Nephron (organoid): Measurements from ENCODE around the gene TMEM88.

ENCODE experiments used
- H3K27ac Mint-ChIP-seq, 3 experiments: 2 replicates each; pipeline ENCODE4 v1.8.0; 2020; ENCODE audit warnings: mixed read lengths in 3 of 3, mild to moderate bottlenecking in 2 of 3, moderate library complexity in 1 of 3
- H3K27me3 Mint-ChIP-seq: 2 replicates; pipeline ENCODE4 v1.8.0; 2021; ENCODE audit warnings: low read depth, mild to moderate bottlenecking, moderate library complexity, mixed read lengths
- H3K36me3 Mint-ChIP-seq: 2 replicates; pipeline ENCODE4 v1.8.0; 2020; ENCODE audit warnings: low read depth, mixed read lengths
- H3K4me1 Mint-ChIP-seq: 2 replicates; pipeline ENCODE4 v1.8.0; 2020; ENCODE audit warnings: mixed read lengths
- H3K4me3 Mint-ChIP-seq, 3 experiments: 2 replicates each; pipeline ENCODE4 v1.8.0; 2020; ENCODE audit warnings: mild to moderate bottlenecking in 3 of 3, mixed read lengths in 3 of 3, moderate library complexity in 2 of 3
- H3K9me3 Mint-ChIP-seq: 2 replicates; pipeline ENCODE4 v1.8.0; 2020; ENCODE audit warnings: mixed read lengths
- TF ChIP-seq, protein P1 (sequence below), 3 experiments: fragments of 200-600 bp; sonication (generic); IDR thresholded peaks; one replicate each; pipeline ENCODE4 v1.5.0; 2021; ENCODE audit warnings: antibody characterized with exemption in 3 of 3; ENCODE audit not compliant: unreplicated experiment in 3 of 3

The TMEM88 gene

DNA sequence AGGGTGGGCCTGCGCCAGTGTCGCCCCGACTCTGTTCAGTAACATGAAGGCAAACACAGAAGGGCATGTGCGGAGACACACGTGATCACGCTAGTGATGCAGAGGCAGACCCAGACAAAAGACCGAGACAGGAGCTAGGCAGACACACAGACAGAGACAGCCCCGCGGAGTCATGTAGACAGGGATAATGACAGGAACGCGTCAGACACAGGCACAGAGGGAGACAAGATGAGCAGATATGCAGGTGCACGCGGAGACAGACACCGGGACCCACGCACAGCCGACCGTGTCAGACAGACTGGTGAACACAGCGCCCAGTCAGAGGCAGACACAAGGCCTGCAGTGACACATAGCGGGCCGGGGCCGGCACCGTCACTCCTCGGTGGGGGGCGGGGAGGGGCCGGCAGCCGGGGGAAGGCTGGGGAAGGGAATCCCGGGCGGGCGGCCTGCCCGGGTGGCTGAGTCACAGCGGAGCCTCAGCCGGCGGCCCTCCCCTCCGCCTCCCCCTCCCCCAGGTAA, 13.4 kb upstream of the TMEM88 start:
- TF ChIP-seq, protein P1, sequence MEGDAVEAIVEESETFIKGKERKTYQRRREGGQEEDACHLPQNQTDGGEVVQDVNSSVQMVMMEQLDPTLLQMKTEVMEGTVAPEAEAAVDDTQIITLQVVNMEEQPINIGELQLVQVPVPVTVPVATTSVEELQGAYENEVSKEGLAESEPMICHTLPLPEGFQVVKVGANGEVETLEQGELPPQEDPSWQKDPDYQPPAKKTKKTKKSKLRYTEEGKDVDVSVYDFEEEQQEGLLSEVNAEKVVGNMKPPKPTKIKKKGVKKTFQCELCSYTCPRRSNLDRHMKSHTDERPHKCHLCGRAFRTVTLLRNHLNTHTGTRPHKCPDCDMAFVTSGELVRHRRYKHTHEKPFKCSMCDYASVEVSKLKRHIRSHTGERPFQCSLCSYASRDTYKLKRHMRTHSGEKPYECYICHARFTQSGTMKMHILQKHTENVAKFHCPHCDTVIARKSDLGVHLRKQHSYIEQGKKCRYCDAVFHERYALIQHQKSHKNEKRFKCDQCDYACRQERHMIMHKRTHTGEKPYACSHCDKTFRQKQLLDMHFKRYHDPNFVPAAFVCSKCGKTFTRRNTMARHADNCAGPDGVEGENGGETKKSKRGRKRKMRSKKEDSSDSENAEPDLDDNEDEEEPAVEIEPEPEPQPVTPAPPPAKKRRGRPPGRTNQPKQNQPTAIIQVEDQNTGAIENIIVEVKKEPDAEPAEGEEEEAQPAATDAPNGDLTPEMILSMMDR (IDR thresholded peaks at IDR 0.05; ENCODE audit: unreplicated experiment in 3 of 3), result no peak
- peaks cover 50% of the 10 kb centered on the region for H3K4me1 Mint-ChIP-seq
- H3K4me3 Mint-ChIP-seq, result peak overlapping the region; percentile 94 to 97 (median 96)
- H3K27ac Mint-ChIP-seq, result peak overlapping the region; percentile 91 to 96 (median 95)
- H3K27me3 Mint-ChIP-seq, result no peaks in the 10 kb centered on the region
- peaks cover 11% of the 10 kb centered on the region for H3K36me3 Mint-ChIP-seq
- H3K9me3 Mint-ChIP-seq, result no peaks in the 10 kb centered on the region

DNA sequence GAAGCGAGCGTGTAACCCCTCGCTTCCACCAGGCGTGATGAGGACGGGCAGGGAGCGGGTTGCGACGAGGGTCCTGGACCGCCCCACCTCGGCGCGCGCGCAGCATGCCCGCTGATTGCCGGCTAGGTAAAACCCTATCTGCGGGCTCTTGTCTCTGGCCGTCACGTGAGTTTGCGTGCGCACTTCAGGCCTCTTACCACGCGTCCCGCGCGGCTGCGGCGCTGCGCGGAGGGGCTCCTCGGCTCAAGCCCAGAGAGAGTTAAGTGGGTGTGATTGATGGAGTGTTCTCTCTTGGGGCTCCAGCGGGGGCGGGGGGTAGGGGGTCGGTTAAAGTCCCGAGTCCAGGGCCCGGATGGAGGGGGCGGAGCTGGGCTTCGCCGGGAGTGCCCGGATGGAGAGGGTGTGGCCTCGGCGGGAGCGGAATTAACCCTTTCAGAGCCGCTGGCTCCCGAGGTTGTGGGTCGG, 12.9 kb upstream of the TMEM88 start:
- TF ChIP-seq, protein P1 (IDR thresholded peaks at IDR 0.05; ENCODE audit: unreplicated experiment in 3 of 3), result no peak
- H3K4me3 Mint-ChIP-seq, result peak overlapping the region; percentile 96 to 98 (median 97)
- no peaks in the 10 kb centered on the region for H3K9me3 Mint-ChIP-seq
- peaks cover 47% of the 10 kb centered on the region for H3K4me1 Mint-ChIP-seq
- H3K27me3 Mint-ChIP-seq, result no peaks in the 10 kb centered on the region
- peaks cover 16% of the 10 kb centered on the region for H3K36me3 Mint-ChIP-seq
- H3K27ac Mint-ChIP-seq, result peak overlapping the region; percentile 91 to 98 (median 98)

DNA sequence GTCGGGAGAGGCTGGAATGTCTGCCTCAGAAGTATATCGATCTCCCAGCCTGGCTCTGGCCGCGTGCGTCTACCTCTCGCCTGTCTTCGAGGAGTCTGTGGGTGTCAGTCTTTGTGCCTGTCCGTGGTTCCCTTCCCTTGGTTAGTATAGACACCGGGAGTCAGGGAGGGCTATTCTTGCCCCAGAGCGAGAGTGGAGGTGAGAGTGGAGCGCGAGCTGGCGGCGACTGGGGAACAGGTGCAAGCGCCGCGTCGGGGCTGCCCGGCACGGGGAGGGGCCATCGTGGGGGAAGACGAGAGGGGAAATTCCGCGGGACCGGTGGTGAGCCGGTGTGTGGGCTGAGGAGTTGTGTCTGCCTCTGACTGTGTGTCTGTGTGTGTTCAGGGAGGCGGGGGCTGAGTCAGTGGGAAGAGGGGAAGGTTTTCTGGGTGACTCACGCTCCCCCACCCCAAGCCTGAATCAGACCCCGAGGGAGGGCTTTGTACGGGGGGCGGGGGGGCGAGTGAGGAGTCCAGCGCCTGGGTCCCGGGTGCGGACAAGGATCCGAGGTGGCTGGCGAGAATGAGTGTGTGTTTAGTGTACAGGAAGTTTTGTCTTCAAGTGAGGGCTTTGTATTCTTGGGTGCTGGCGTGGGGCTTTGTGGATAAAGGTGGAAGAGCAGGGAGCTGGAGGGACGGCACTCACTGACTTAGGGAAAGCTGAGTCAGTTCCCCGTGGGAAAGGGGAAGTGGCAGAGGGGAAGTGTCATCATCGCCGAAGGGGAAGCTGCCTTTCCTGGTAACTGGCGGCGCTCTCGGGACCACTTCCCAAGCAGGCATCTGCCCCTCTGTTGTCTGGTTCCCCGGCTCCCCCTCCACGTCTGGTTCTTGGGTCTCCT, 12.2 kb upstream of the TMEM88 start:
- Mint-ChIP-seq H3K9me3 (no peaks in the 10 kb centered on the region), H3K4me3 (peak overlapping the region; percentile 96 to 98 (median 97)), H3K27me3 (no peaks in the 10 kb centered on the region), H3K4me1 (peaks cover 40% of the 10 kb centered on the region), H3K36me3 (peaks cover 18% of the 10 kb centered on the region), H3K27ac (peak overlapping the region; percentile 91 to 98 (median 98))
- TF ChIP-seq, protein P1 (IDR thresholded peaks at IDR 0.05; ENCODE audit: unreplicated experiment in 3 of 3), result no peak

DNA sequence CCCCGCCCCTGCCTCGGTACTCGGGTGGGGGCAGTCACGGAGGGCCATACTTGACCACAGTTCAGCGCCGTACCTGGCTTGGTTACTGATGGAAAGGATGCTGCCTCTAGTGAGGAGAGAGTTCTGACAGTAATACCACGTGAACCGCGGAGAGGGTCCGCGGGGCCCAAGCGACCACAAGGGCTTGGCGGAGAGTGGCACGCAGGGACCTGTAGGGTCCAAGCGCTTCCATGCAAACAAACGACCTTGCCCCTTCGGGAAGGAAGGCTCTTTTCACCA, 11.7 kb upstream of the TMEM88 start:
- H3K4me1 Mint-ChIP-seq, result peaks cover 37% of the 10 kb centered on the region
- TF ChIP-seq, protein P1 (IDR thresholded peaks at IDR 0.05; ENCODE audit: unreplicated experiment in 3 of 3), result no peak
- H3K36me3 Mint-ChIP-seq, result peaks cover 19% of the 10 kb centered on the region
- H3K27me3 Mint-ChIP-seq, result no peaks in the 10 kb centered on the region
- H3K9me3 Mint-ChIP-seq, result no peaks in the 10 kb centered on the region
- H3K4me3 Mint-ChIP-seq, result peak overlapping the region; percentile 96 to 98 (median 97)
- peak overlapping the region; percentile 91 to 98 (median 98) for H3K27ac Mint-ChIP-seq

DNA sequence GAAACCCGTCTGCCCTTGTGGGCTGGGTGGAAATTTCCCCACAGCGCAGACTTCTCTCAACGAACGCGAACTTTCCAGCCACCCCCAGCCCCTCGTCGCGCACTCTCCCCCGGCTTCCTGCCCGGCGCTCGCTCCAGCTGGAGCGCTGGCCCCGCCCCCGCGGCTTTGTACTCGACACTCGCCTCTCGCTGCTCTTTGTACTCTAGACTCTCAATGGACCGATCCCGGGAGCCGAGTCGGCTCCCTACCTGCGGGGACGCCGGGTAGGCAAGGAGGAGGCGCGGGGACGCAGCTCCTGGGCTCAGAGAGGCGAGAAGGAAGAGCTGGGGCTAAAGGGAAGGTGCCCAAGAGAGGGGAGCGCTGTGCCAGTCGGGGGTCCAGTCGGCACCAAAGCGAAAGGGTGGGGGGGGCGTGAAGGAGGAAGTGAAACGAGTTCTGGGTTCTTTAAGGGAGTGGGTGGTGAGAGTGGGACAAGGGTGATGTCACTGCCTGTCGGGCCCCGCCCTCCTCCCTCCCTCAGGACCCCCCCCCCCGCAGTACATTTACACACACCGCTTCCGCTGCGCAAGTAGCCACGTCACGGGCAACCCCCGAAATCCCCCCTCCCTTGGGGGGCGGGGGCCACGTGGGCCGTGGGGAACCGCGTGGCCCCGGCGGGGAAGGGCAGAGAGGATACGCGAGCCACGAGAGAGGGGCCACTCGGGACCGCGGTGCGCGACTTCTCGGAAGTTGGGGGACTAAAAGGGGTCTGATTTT, 11.2 kb upstream of the TMEM88 start:
- peaks cover 32% of the 10 kb centered on the region for H3K4me1 Mint-ChIP-seq
- H3K27me3 Mint-ChIP-seq, result no peaks in the 10 kb centered on the region
- TF ChIP-seq, protein P1 (IDR thresholded peaks at IDR 0.05; ENCODE audit: unreplicated experiment in 3 of 3), result no peak
- peaks cover 21% of the 10 kb centered on the region for H3K36me3 Mint-ChIP-seq
- H3K9me3 Mint-ChIP-seq, result no peaks in the 10 kb centered on the region
- peak overlapping the region; percentile 91 to 98 (median 98) for H3K27ac Mint-ChIP-seq
- peak overlapping the region; percentile 96 to 98 (median 97) for H3K4me3 Mint-ChIP-seq
